Transverse colon (tissue), 3 donors: ENCODE measurements around the gene HIVEP1.

Experiments
- CTCF ChIP-seq, 5 experiments: fragments of 200-600 bp in 3 of 5; fragments of 450-650 bp in 2 of 5; sonication (generic) in 3 of 5; IDR thresholded peaks; 1 replicate in 2 of 5; 2 replicates in 3 of 5; pipeline ENCODE4 v1.5.1; 2016 to 2017; ENCODE audit warnings: antibody characterized with exemption in 5 of 5, inconsistent platforms in 3 of 5, mild to moderate bottlenecking in 2 of 5, moderate library complexity in 1 of 5
- POLR2A ChIP-seq: fragments of 450-650 bp; IDR thresholded peaks from one replicate; pipeline ENCODE4 v1.6.1; 2016; ENCODE audit warnings: antibody characterized with exemption, mild to moderate bottlenecking, moderate library complexity

- TF ChIP-seq CTCF (IDR thresholded peaks at IDR 0.05) (no peak), POLR2A (no peak)
Observed at GRCh38 chr6:11994875-11995461, 17.1 kb upstream of the HIVEP1 start.
